ENCODE results near the gene COL1A1. TPM values are rescaled to one million over a fixed set of nuclear protein-coding genes. Genes with fewer than 3 reads are reported as not detected.

COL1A1 gene
- polyA plus RNA-seq, 1 of the 3 experiments (the other 2 are of a cell fraction) = 1,461 TPM

DNA sequence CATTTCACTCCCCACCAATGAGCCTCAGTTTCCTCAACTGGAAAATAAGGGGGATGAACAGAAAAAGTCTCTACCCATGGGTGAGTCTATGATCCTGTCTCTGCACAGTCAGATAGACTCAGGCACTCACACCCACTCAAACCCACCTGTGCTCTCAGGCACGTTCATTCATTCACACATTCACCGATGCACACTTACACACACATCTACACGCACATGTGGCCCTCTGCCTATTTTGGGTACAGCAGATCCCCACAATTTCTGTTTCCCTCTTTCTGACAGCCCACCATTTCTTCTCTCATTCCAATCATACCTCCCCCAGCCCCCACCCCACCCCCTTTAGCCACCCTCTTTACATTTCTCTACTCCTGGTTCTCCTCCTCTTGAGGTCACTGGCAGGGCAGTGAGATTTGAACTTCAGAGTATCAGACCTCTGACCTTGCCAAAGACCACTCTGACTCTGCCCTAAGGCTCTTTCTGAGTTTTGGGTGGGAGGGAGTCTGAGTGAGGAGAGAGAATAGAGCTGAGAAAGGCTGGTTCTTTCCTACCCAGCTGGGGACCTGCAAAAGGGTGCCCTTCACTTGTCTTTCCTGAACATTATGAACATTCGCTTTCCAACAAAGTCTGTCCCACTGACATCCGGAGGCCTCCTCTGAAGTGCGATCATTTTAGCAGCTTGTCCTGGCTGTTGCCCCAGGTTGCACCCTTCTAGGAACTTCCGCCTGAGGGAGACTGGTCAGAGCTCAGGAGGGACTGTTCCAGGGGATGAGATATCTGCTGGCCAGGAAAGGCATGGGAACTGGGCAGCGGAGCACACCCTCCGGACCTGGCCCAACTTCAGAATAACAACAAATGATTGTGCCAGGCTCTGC lies 10.1 kb upstream of the COL1A1 start:
- CTCF ChIA-PET = interaction anchor here (0.6 to 25.6 kb wide), 9 partner anchors 10 to 1516 kb away, joined by 3 to 2150 read pairs (median 6); partner anchors contain the start of genes COL1A1, SGCA and TMEM92
- TF ChIP-seq JUND (IDR thresholded peaks at IDR 0.05) = no peak
- TF ChIP-seq, protein P1, sequence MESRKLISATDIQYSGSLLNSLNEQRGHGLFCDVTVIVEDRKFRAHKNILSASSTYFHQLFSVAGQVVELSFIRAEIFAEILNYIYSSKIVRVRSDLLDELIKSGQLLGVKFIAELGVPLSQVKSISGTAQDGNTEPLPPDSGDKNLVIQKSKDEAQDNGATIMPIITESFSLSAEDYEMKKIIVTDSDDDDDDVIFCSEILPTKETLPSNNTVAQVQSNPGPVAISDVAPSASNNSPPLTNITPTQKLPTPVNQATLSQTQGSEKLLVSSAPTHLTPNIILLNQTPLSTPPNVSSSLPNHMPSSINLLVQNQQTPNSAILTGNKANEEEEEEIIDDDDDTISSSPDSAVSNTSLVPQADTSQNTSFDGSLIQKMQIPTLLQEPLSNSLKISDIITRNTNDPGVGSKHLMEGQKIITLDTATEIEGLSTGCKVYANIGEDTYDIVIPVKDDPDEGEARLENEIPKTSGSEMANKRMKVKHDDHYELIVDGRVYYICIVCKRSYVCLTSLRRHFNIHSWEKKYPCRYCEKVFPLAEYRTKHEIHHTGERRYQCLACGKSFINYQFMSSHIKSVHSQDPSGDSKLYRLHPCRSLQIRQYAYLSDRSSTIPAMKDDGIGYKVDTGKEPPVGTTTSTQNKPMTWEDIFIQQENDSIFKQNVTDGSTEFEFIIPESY (IDR thresholded peaks at IDR 0.05; ENCODE audit: borderline replicate concordance, low read depth) = no peak
- no peak for TF ChIP-seq EZH2phosphoT487 (IDR thresholded peaks at IDR 0.05; ENCODE audit: borderline replicate concordance, low read depth)
- TF ChIP-seq TAF1 (IDR thresholded peaks at IDR 0.05; ENCODE audit: borderline replicate concordance, low read depth, low read length) = no peak
- TF ChIP-seq NFIC (IDR thresholded peaks at IDR 0.05; ENCODE audit: borderline replicate concordance) = no peak
- Histone ChIP-seq H3K79me2 (ENCODE audit: insufficient read depth) (no peaks in the 10 kb centered on the region; the same call in 1 of the 2 replicates), H3K9me2 (no peaks in the 10 kb centered on the region), H3F3A (replicated peaks; ENCODE audit: insufficient read depth) (peaks cover 42% of the 10 kb centered on the region), H3K4me2 (peak overlapping the region; percentile 93), H4K20me1 (ENCODE audit: insufficient read depth) (no peaks in the 10 kb centered on the region), H3K9ac (peak overlapping the region; percentile 97), H3K27me3 (ENCODE audit: insufficient read depth) (no peaks in the 10 kb centered on the region), H3K4me1 (ENCODE audit: control insufficient read depth in 1 of 2, insufficient read depth in 2 of 2, low read depth in 1 of 2, low read length in 1 of 2) (peaks cover 55 to 63% of the 10 kb centered on the region in 2 experiments), H3K36me3 (replicated peaks in 1 of 2; ENCODE audit: control insufficient read depth in 1 of 2, insufficient read depth in 2 of 2, low read length in 1 of 2) (no peaks in the 10 kb centered on the region), H3K27ac (ENCODE audit: low read depth in 2 of 2, low read length in 1 of 2) (peak overlapping the region; percentile 97 to 100), H2AFZ (ENCODE audit: low read depth) (no peak overlapping the region), H3K9me3 (no peaks in the 10 kb centered on the region), H3K4me3 (ENCODE audit: low read depth in 2 of 2, low read length in 1 of 2) (peak overlapping the region in 1 of 2 experiments; percentile 27; a peak in 2 of 4 replicates)
- POLR2A ChIA-PET = interaction anchor here (0.7 to 1.3 kb wide), 3 partner anchors 9 to 137 kb away, joined by 3 read pairs; no protein-coding TSS in a partner anchor
- 90% methylated on average over 9 of the region's 9 CpGs for WGBS (ENCODE audit: low lambda C conversion rate)
- peak; percentile 27 for DNase-seq

DNA sequence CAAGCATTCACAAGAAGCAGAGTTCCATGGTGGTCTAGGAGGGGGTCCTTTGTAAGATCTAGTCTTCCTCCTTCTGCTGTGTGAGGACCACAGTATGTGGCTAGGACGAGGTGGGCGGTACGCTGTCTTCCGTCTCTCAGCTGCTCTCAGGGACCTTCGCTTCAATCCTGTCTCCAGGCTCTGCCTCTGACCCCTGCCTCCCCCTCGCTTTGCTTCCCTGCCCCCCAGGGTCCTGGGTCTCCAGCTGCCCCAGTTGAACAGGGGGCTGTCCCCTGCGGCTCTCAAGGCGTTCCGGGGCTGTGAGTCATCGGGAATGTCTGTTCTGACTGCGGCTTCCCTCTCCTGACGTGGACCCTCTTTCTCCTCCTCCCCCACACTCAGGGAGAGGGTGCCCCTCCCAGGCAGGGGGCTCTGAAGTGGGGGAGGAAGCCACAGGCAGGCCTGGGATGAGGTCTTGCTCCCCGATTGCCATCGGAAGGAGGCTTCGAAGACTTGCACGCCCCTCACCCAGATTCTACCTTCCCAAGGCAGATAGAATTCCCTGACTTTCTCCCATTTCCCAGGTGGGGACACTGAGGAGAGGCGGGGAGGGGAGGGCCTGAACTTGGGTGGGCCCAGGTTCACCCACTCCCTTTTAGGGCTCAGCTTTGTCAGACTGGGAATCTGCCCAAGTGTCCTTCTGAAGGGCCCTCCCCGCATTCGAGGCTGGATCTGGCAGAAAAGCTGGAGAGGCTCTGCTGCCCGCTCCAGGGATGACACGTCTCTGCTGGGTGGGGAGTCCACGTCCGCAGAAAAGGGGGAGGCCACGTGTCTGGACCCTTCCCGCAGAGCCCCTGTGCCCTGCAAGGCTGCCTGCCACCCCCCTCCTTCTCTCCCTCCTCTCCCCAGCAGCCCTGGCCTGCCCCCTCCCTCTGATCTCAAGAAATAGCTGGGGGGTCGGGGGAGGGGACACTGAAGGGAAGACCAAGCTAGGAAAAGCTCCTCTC lies 9.1 kb upstream of the COL1A1 start:
- H3K36me3 ChIP-seq (replicated peaks in 1 of 2; ENCODE audit: control insufficient read depth in 1 of 2, insufficient read depth in 2 of 2, low read length in 1 of 2) = no peaks in the 10 kb centered on the region
- H3K4me1 ChIP-seq (ENCODE audit: control insufficient read depth in 1 of 2, insufficient read depth in 2 of 2, low read depth in 1 of 2, low read length in 1 of 2) = peaks cover 60 to 62% of the 10 kb centered on the region in 2 experiments
- peak overlapping the region; percentile 97 to 100 for H3K27ac ChIP-seq (ENCODE audit: low read depth in 2 of 2, low read length in 1 of 2)
- WGBS (ENCODE audit: low lambda C conversion rate) = 10% methylated on average over 22 of the region's 26 CpGs
- peak overlapping the region; percentile 93 for H3K4me2 ChIP-seq
- H3K9ac ChIP-seq = peak overlapping the region; percentile 97
- ChIA-PET CTCF (interaction anchor here (0.6 to 25.6 kb wide), 7 partner anchors 9 to 1515 kb away, joined by 3 to 2150 read pairs (median 8); partner anchors contain the start of genes COL1A1, SGCA and TMEM92), POLR2A (interaction anchor here (0.7 to 1.3 kb wide), 5 partner anchors 8 to 79 kb away, joined by 3 to 6 read pairs (median 3); no protein-coding TSS in a partner anchor)
- peaks cover 41% of the 10 kb centered on the region for H3F3A ChIP-seq (replicated peaks; ENCODE audit: insufficient read depth)
- no peaks in the 10 kb centered on the region for H3K9me3 ChIP-seq
- DNase-seq = peak; percentile 75
- H3K79me2 ChIP-seq (ENCODE audit: insufficient read depth) = no peaks in the 10 kb centered on the region; the same call in 1 of the 2 replicates
- no peaks in the 10 kb centered on the region for H3K9me2 ChIP-seq
- no peaks in the 10 kb centered on the region for H4K20me1 ChIP-seq (ENCODE audit: insufficient read depth)
- peak overlapping the region; percentile 15 to 56; a peak in 3 of 4 replicates for H3K4me3 ChIP-seq (ENCODE audit: low read depth in 2 of 2, low read length in 1 of 2)
- no peak overlapping the region for H2AFZ ChIP-seq (ENCODE audit: low read depth)
- no peaks in the 10 kb centered on the region for H3K27me3 ChIP-seq (ENCODE audit: insufficient read depth)
- TF ChIP-seq FOSL2 (IDR thresholded peaks at IDR 0.05; ENCODE audit: borderline replicate concordance, low read depth) (peak; percentile 98), FOXJ3 (CRISPR knock-in tag; IDR thresholded peaks at IDR 0.05) (no peak), MEF2A (IDR thresholded peaks at IDR 0.05; ENCODE audit: borderline replicate concordance, low read depth) (no peak), CHD2 (IDR thresholded peaks at IDR 0.05; ENCODE audit: low read length, partially characterized antibody) (peak; percentile 73), YY1 (IDR thresholded peaks at IDR 0.05; ENCODE audit: low read depth) (peak; percentile 17; the same call in 1 of the 2 replicates), EP300 (IDR thresholded peaks at IDR 0.05; ENCODE audit: borderline replicate concordance in 1 of 2, low read depth in 1 of 2, low read length in 1 of 2) (peak; percentile 74 to 98), GABPA (IDR thresholded peaks at IDR 0.05; ENCODE audit: low read depth) (peak; percentile 40; the same call in 1 of the 2 replicates)
- TF ChIP-seq, protein P2, sequence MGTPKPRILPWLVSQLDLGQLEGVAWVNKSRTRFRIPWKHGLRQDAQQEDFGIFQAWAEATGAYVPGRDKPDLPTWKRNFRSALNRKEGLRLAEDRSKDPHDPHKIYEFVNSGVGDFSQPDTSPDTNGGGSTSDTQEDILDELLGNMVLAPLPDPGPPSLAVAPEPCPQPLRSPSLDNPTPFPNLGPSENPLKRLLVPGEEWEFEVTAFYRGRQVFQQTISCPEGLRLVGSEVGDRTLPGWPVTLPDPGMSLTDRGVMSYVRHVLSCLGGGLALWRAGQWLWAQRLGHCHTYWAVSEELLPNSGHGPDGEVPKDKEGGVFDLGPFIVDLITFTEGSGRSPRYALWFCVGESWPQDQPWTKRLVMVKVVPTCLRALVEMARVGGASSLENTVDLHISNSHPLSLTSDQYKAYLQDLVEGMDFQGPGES (IDR thresholded peaks at IDR 0.05; ENCODE audit: low read depth, low read length) = no peak
- TF ChIP-seq, protein P3, sequence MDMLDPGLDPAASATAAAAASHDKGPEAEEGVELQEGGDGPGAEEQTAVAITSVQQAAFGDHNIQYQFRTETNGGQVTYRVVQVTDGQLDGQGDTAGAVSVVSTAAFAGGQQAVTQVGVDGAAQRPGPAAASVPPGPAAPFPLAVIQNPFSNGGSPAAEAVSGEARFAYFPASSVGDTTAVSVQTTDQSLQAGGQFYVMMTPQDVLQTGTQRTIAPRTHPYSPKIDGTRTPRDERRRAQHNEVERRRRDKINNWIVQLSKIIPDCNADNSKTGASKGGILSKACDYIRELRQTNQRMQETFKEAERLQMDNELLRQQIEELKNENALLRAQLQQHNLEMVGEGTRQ (IDR thresholded peaks at IDR 0.05; ENCODE audit: borderline replicate concordance, low read depth, low read length) = no peak
